Measurements from ENCODE around the gene SIL1.

SIL1 gene

GRCh38 chr5:138903130-138903775 lies 294.9 kb downstream of the SIL1 start:
- DNase-seq: no peak

DNA sequence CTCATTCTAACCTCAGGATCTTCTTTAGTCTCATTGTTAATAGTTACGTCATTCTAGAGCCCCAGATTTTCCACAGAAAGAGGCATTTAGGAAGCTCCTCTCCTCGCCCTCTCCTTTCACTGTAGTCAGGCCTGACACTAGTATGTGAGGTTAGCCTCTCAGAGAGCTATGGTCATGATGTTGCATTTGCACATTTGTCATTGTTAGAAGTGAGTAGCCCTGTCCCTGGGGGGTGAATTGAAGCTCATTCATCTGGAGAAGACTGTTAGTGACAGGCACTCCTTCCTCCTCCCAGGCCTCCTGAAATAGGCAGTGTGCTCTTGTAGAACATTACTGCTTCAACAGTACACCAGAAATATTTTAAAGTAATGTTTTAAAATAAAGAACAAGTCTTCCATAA lies 296.5 kb downstream of the SIL1 start:
- DNase-seq: no peak

GRCh38 chr5:138900281-138900965 lies 297.7 kb downstream of the SIL1 start:
- DNase-seq: no peak

- no peak for DNase-seq
Measured at GRCh38 chr5:138898742-138899141, 299.4 kb downstream of the SIL1 start.

DNA sequence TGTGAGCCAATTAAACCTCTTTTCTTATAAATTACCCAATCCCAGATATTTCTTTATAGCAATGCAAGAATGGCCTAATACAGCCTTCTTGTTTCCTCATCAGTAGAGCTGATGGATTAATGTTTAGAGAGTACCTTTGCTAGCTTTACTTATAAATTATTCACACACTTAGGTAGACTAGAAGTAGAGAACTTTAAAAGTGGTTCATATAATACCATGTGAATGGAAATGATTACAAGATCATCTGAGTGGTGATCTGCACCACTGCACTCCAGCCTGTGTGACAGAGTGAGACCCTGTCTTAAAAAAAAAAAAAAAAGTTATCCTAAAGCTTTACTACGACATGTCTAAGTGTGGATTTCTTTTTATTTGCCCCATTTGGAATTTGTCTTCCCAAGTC lies 299.9 kb downstream of the SIL1 start:
- no peak for DNase-seq
